ENCODE data around the gene MLEC.

DNA sequence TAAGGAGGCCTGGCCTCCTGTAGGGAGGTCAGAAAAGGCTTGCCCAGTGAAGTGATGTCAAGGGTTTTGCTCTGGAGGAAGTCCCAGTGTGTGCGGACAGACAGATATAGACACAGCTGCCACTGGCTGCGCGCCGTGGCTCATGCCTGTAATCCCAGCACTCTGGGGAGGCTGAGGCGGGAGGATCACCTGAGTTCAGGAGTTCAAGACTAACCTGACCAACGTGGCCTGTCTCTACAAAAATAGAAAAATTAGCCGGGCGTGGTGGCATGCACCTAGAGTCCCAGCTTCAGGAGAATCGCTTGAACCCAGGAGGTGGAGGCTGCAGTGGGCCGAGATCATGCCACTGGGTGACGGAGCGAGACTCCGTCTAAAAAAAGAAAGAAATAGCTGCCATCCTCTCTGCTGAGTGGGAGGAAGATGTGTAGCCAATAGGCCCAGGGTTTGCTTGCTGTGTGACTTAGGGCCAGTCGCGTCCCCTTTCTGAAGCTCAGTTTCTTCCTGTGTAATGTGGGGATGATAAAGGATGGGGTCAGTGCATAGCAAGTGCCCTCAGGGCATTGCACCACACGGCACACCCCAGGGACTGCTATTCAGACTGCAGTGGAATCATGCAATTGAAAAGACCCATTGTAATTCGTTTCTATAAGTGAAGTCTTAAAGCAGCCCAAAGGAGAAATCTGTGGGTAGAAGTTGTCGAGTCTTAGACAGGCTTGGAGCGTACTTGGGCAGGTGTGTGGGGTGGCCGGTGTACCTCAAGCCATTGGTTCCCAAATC is 18.7 kb upstream of the MLEC start:
- TF ChIP-seq, protein P1, sequence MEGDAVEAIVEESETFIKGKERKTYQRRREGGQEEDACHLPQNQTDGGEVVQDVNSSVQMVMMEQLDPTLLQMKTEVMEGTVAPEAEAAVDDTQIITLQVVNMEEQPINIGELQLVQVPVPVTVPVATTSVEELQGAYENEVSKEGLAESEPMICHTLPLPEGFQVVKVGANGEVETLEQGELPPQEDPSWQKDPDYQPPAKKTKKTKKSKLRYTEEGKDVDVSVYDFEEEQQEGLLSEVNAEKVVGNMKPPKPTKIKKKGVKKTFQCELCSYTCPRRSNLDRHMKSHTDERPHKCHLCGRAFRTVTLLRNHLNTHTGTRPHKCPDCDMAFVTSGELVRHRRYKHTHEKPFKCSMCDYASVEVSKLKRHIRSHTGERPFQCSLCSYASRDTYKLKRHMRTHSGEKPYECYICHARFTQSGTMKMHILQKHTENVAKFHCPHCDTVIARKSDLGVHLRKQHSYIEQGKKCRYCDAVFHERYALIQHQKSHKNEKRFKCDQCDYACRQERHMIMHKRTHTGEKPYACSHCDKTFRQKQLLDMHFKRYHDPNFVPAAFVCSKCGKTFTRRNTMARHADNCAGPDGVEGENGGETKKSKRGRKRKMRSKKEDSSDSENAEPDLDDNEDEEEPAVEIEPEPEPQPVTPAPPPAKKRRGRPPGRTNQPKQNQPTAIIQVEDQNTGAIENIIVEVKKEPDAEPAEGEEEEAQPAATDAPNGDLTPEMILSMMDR (IDR thresholded peaks at IDR 0.05; ENCODE audit: low read length), result no peak
- TF ChIP-seq EZH2 (IDR thresholded peaks at IDR 0.05; ENCODE audit: borderline replicate concordance, low read length), result no peak

All from OCI-LY1 (cell line).